Measurements from ENCODE around the gene MARCHF6.
"Not testable (repeated sequence)": the region's sequence is repeated elsewhere in the genome, so short reads cannot be mapped to it uniquely, and the experiment has no call there.

The MARCHF6 gene

GRCh38 chr5:10351199-10351905 lies 2.1 kb upstream of the MARCHF6 start:
- no peak for DNase-seq

- DNase-seq, result no peak
These were observed 1.6 kb upstream of the MARCHF6 start for GRCh38 chr5:10351919-10352318.

DNA sequence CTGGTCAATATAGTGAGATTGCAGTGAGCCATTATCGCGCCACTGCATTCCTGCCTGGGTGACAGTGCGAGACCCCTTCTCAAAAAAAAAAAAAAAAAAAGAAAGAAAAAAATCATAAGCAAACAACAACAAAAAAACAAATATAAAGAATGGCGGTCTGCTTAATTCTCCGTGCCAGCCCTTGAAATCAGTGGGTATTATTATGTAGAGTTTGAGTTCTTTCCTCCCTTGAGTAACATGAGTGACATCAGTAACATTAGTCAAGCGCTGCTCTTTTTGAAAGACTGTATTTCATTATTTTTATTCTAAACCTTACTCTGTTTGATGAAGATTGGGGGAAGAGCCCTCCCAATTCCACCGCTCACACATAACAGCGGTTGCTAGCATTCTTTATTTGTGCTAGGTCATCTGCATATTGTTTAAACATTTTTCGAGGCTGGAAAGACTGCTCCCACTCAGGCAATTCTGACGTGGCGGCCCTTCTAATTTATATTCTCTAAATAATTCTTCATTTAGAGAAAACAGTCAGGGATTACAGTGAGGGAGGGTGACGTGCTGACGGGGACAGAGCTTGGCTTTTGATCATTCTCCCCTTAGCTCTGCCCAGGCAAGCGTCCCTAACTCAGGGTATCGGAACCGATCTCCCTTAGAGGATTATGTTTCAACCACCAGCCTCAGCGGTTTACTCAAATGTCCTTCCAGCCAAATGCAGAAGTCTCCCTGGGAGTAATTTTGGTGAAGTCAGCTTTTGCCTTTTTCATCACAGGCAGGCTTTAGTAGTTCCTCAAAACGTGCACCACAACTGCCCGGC lies 860 bp upstream of the MARCHF6 start:
- no peak for DNase-seq

GRCh38 chr5:10354048-10354872 lies 765 bp downstream of the MARCHF6 start:
- DNase-seq, result no peak

DNA sequence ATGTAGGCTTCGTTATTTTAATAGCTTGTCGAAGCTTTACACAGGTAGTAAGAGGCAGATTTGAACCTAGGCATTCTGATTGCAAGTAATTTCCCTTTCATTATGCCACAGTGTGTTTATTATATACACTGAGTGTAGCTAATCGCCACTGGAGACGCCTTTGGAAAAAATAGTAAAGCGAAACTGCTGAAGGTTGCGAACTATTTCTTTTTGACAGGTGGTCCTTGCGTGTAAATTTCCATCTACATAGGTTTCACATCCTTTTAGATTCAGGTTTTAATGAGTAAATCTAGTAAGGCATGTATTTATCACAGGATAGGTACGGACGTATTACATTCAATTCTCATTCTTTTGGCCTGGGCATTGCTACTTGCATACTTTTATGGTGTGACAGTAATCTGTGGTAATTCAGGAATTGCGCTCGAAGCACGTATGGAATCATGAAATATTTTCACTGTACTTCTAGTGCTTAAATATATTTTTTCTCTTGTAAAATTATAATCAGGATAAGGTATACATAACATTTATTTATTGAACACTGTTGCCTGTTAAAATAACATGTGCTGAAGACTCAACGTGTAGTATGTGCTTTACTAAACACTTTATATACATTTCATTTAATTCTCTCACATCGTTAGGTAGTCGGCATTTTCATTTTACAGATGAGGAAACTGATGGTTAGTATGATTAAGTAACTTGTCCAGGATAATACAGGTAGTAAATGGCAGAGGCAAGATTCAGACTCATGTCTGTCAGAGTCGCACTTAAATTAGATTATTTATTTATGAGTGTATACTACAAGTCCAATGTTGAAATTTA lies 1.8 kb downstream of the MARCHF6 start:
- DNase-seq, result no peak

- no peak for DNase-seq
These were observed 5.5 kb downstream of the MARCHF6 start for GRCh38 chr5:10358999-10359398.

DNA sequence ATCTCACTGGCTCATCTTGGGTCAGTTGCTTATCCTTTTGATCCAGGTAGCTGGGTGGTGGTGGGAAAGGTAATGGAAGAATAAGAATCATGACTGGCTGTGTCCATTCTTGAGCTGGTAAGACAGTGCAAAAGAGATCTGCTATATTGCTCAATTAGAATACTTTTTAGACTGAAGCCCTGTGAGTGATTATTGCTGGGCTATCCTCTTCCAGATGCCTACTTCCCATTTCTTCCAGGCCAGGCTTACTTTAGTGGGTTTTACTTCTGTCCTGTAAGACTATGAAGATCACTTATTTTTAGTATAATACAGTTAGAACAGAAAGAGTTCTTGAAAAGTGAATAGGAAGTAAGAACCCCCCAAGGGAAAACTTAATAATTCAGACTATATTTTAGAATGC lies 7.2 kb downstream of the MARCHF6 start:
- no peak for DNase-seq

- no peak for DNase-seq
These were observed 10.2 kb downstream of the MARCHF6 start for GRCh38 chr5:10363519-10364185.

- DNase-seq, result no peak
These were observed 10.7 kb downstream of the MARCHF6 start for GRCh38 chr5:10364186-10364689.

DNA sequence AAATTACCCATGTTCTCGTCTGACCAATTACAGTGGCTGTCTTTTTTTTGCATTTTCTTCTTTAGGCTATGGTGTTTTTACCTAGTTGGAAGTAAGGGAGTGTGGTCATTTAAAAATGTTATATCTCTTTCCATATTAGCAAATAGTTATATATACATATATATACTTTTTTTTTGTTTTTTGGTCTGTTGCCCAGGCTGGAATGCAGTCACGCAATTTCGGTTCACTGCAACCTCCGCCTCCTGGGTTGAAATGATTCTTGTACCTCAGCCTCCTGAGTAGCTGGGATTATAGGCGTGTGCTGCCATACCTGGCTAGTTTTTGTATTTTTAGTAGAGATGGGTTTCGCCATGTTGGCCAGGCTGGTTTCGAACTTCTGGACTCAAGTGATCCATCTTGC lies 12.3 kb downstream of the MARCHF6 start:
- no peak for DNase-seq

GRCh38 chr5:10366310-10367272 lies 13.1 kb downstream of the MARCHF6 start:
- DNase-seq, result no peak

- DNase-seq, result no peak
These were observed 14.1 kb downstream of the MARCHF6 start for GRCh38 chr5:10367579-10367978.

DNA sequence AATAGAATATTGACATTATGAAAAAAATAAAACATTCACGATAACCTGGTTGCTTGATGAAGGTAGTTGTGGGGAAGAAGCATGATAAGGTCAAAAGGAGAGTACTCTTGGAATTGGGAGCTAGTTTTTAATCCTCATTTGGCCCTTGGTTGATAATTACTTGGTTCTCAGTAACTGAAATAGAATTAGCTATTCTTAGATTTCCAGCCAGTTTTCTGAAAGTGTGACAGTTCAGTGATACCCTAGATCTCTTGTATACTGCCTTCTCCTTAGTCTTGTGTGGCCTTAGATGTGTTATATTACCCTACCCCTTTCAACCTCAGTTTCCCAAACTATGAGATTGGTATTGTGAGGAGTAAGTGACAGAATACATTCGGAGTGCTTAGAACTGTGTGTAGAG lies 17.4 kb downstream of the MARCHF6 start:
- no peak for DNase-seq

DNA sequence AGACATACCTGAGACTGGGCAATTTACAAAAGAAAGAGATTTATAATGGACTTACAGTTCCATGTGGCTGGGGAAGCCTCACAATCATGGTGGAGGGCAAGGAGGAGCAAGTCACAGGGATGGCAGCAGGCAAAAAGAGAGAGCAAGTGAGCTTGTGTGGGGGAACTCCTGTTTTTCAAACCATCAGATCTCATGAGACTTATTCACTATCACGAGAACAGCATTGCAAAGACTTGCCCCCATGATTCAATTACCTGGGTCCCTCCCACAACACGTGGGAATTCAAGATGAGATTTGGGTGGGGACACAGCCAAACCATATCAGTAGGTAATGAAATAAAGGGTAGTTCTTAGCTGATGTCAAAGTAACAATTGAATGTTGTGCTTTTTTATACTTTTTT lies 17.9 kb downstream of the MARCHF6 start:
- not testable (repeated sequence) for DNase-seq

DNA sequence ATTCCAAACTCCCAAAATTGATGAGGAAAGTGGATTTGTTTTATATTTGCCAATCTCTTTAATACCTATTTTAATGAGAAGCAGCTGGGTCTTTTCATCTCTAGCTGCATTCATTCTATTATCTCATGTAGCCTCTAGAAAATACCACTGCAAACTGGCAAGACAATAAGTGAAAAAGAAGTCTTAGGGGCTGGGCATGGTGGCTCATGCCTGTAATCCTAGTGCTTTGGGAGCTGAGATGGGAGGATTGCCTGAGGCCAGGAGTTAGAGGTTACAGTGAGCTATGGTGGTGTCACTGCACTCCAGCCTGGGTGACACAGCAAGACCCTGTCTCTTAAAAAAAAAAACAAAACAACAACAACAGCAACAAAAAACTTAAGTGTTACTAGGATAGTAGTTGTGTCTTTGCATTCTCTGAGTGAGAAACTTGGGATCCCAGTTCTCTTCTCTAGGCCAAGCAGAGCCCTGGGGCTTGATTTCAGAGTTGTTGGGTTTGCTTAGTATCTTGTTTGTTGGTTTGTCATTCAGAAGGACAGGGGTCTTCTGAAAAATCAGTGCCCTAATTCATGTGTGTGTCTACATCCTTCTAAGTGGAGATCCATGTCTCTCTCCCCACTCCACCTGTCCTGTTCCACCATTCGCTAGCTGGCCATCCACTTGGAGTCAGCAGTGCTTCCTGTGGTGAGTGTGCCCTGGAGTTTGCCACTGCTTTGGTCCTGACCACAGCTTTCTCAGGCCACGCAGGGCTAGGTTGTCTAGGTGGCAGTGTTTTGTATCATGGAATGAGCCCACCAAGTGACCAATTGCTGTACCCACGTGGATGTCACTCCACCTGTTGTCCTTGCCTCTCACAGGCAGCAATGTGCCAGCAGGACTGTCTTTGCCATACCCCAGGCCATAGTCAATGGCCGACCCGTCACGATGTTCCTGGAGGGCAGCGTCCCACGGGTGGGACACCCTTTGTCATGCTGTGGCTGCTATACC lies 19.5 kb downstream of the MARCHF6 start:
- DNase-seq, result no peak

- no peak for DNase-seq
These were observed 20.8 kb downstream of the MARCHF6 start for GRCh38 chr5:10374046-10375022.

- DNase-seq, result not testable (repeated sequence)
These were observed 21.7 kb downstream of the MARCHF6 start for GRCh38 chr5:10375146-10375545.

- no peak for DNase-seq
These were observed 23.0 kb downstream of the MARCHF6 start for GRCh38 chr5:10376544-10376943.
